SK-N-SH treated with all-trans-retinoic acid at 6 μM for 48 hours (cell line): ENCODE data around the gene PLCH2.

Source experiments
- ATAC-seq: fragments of 200-7000 bp; cut with Tn5 transposase; 3 replicates; pipeline ENCODE4 v1.9.1; 2020; ENCODE audit warnings: mild to moderate bottlenecking, moderate library complexity
- ARNTL ChIP-seq: fragments of 450-650 bp; formaldehyde crosslinking; IDR thresholded peaks from 2 replicates; pipeline ENCODE4 v1.5.0; 2020; ENCODE audit warnings: low read depth, mild to moderate bottlenecking, moderate library complexity, borderline replicate concordance
- BACH2 ChIP-seq: fragments of 250-450 bp; sonication (Bioruptor Pico); IDR thresholded peaks from 2 replicates; pipeline ENCODE4 v1.9.0; 2021; ENCODE audit warnings: mild to moderate bottlenecking, borderline replicate concordance
- CSDC2 ChIP-seq: fragments of 250-450 bp; sonication (Bioruptor Pico); IDR thresholded peaks from 2 replicates; pipeline ENCODE4 v1.5.0; 2020; ENCODE audit warnings: mild to moderate bottlenecking, moderate library complexity
- CSRNP3 ChIP-seq: fragments of 250-450 bp; sonication (Bioruptor Pico); IDR thresholded peaks from 2 replicates; pipeline ENCODE4 v1.5.1; 2021; ENCODE audit warnings: mild to moderate bottlenecking, moderate library complexity
- ESRRG ChIP-seq: fragments of 250-450 bp; sonication (Bioruptor Pico); IDR thresholded peaks from 2 replicates; pipeline ENCODE4 v1.6.1; 2021; ENCODE audit warnings: mild to moderate bottlenecking
- GLIS3 ChIP-seq: fragments of 250-450 bp; sonication (Bioruptor Pico); IDR thresholded peaks from 2 replicates; pipeline ENCODE4 v1.5.0; 2020; ENCODE audit warnings: mild to moderate bottlenecking, moderate library complexity
- ISL1 ChIP-seq: fragments of 250-450 bp; sonication (Bioruptor Pico); IDR thresholded peaks from 2 replicates; pipeline ENCODE4 v2.1.2; 2022; ENCODE audit warnings: mild to moderate bottlenecking, moderate library complexity
- OSR1 ChIP-seq: fragments of 250-450 bp; sonication (Bioruptor Pico); IDR thresholded peaks from 2 replicates; pipeline ENCODE4 v1.8.0; 2022; ENCODE audit warnings: moderate library complexity, mild to moderate bottlenecking, inconsistent platforms
- POU6F1 ChIP-seq: fragments of 250-450 bp; sonication (Bioruptor Pico); IDR thresholded peaks from 2 replicates; pipeline ENCODE4 v1.8.0; 2021; ENCODE audit warnings: low read depth, mild to moderate bottlenecking, moderate library complexity, borderline replicate concordance
- PPARA ChIP-seq: fragments of 250-450 bp; sonication (Bioruptor Pico); IDR thresholded peaks from 2 replicates; pipeline ENCODE4 v1.5.0; 2020; ENCODE audit warnings: mild to moderate bottlenecking, borderline replicate concordance
- RARB ChIP-seq: fragments of 250-450 bp; sonication (Bioruptor Pico); IDR thresholded peaks from 2 replicates; pipeline ENCODE4 v1.8.0; 2021; ENCODE audit warnings: mild to moderate bottlenecking, moderate library complexity
- SNAI2 ChIP-seq: fragments of 250-450 bp; sonication (Bioruptor Pico); IDR thresholded peaks from 2 replicates; pipeline ENCODE4 v1.5.0; 2020; ENCODE audit warnings: mild to moderate bottlenecking, moderate library complexity
- TCF4 ChIP-seq: fragments of 250-450 bp; sonication (Bioruptor Pico); IDR thresholded peaks from 2 replicates; pipeline ENCODE4 v1.8.0; 2021; ENCODE audit warnings: mild to moderate bottlenecking, moderate library complexity, borderline replicate concordance
- ZC3H10 ChIP-seq: fragments of 250-450 bp; sonication (Bioruptor Pico); IDR thresholded peaks from 2 replicates; pipeline ENCODE4 v1.5.1; 2021; ENCODE audit warnings: mild to moderate bottlenecking, moderate library complexity
- ZFP3 ChIP-seq: fragments of 250-450 bp; sonication (Bioruptor Pico); IDR thresholded peaks from 2 replicates; pipeline ENCODE4 v1.5.0; 2020; ENCODE audit warnings: mild to moderate bottlenecking, moderate library complexity
- ZFP30 ChIP-seq: fragments of 450-650 bp; formaldehyde crosslinking; IDR thresholded peaks from 2 replicates; pipeline ENCODE4 v1.5.0; 2022; ENCODE audit warnings: mild to moderate bottlenecking, moderate library complexity
- ZNF70 ChIP-seq: fragments of 450-650 bp; formaldehyde crosslinking; IDR thresholded peaks from 2 replicates; pipeline ENCODE4 v1.5.0; 2020; ENCODE audit warnings: mild to moderate bottlenecking, moderate library complexity
- ZNF8 ChIP-seq: fragments of 450-650 bp; formaldehyde crosslinking; IDR thresholded peaks from 2 replicates; pipeline ENCODE4 v1.5.0; 2020; ENCODE audit warnings: mild to moderate bottlenecking, moderate library complexity
- TF ChIP-seq, protein P1 (sequence below): fragments of 250-450 bp; sonication (Bioruptor Pico); IDR thresholded peaks from 2 replicates; pipeline ENCODE4 v1.5.0; 2020; ENCODE audit warnings: mild to moderate bottlenecking, moderate library complexity
- TF ChIP-seq, protein P2 (sequence below): fragments of 250-450 bp; sonication (Bioruptor Pico); IDR thresholded peaks from 2 replicates; pipeline ENCODE4 v1.5.1; 2020; ENCODE audit warnings: low read depth, mild to moderate bottlenecking, moderate library complexity

The PLCH2 gene

DNA sequence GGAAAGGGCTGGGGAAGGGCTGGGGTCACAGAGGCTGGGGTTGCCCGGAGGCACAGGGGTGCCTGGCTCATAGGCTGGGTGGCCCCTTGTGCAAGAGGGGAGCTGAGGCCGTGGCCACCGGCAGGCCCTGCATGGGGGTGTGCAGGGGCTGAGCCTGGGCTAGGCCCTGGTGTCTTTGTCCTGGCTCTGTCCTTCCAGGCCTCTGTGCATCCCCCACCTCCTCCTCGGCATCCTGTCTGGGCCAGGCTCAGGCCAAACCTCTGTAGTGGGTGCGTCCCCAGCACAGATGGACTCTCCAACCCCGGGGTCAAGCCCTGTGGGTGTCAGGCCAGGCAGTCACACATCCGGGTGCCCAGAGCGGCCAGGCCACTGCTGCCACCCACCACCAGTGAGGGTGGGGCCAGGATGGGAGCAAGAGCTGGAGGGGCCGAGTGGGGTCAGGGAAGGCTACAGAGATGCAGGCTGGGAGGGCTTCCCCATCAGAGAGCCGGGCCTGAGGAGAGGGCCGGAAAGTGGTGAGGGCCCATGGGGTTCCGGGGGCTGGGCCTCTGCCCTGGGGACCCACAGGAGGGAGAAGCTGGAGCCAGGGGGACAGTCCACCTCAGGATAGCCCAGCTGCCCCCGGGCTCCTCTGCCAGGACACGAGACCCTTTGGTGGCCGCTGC lies 30.9 kb downstream of the PLCH2 start:
- TF ChIP-seq ZNF70 (CRISPR knock-in tag) (no peak), ZC3H10 (CRISPR knock-in tag) (no peak), PPARA (CRISPR knock-in tag) (no peak), ZFP30 (CRISPR knock-in tag) (no peak), OSR1 (no peak), RARB (CRISPR knock-in tag) (no peak), ARNTL (CRISPR knock-in tag) (no peak), ESRRG (CRISPR knock-in tag) (no peak), POU6F1 (CRISPR knock-in tag) (no peak), CSRNP3 (CRISPR knock-in tag) (no peak), TCF4 (no peak), GLIS3 (no peak), ISL1 (CRISPR knock-in tag) (no peak), CSDC2 (no peak)
- ATAC-seq = peak; percentile 3; the same call in 1 of the 3 replicates

DNA sequence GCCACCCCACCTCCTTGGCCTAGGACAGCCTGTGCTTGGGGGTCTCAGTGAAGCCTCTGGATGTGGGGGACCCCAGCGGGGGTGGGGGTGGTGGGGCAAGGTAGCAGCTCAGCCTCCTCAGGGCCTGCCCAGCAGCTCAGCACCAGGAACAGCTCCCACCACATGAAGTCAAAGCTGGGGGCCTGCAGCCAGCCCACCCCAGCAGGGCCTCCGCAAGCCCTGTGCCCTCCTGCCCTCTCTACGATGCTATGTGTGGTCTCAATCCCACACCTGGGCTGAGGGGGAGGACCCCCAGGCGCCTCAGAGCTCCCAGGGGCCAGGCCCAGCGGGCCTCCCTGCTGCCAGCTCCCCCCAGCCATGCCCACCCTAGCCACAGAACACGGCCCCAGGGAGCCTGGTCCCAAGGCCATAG lies 31.7 kb downstream of the PLCH2 start:
- no peak for ATAC-seq
- TF ChIP-seq CSDC2 (no peak), GLIS3 (no peak), ISL1 (CRISPR knock-in tag) (no peak), BACH2 (CRISPR knock-in tag) (no peak), ZNF8 (CRISPR knock-in tag) (no peak), CSRNP3 (CRISPR knock-in tag) (no peak)
- TF ChIP-seq, protein P1, sequence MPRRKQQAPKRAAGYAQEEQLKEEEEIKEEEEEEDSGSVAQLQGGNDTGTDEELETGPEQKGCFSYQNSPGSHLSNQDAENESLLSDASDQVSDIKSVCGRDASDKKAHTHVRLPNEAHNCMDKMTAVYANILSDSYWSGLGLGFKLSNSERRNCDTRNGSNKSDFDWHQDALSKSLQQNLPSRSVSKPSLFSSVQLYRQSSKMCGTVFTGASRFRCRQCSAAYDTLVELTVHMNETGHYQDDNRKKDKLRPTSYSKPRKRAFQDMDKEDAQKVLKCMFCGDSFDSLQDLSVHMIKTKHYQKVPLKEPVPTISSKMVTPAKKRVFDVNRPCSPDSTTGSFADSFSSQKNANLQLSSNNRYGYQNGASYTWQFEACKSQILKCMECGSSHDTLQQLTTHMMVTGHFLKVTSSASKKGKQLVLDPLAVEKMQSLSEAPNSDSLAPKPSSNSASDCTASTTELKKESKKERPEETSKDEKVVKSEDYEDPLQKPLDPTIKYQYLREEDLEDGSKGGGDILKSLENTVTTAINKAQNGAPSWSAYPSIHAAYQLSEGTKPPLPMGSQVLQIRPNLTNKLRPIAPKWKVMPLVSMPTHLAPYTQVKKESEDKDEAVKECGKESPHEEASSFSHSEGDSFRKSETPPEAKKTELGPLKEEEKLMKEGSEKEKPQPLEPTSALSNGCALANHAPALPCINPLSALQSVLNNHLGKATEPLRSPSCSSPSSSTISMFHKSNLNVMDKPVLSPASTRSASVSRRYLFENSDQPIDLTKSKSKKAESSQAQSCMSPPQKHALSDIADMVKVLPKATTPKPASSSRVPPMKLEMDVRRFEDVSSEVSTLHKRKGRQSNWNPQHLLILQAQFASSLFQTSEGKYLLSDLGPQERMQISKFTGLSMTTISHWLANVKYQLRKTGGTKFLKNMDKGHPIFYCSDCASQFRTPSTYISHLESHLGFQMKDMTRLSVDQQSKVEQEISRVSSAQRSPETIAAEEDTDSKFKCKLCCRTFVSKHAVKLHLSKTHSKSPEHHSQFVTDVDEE (CRISPR knock-in tag) = no peak

- ATAC-seq = no peak
- TF ChIP-seq, protein P2, sequence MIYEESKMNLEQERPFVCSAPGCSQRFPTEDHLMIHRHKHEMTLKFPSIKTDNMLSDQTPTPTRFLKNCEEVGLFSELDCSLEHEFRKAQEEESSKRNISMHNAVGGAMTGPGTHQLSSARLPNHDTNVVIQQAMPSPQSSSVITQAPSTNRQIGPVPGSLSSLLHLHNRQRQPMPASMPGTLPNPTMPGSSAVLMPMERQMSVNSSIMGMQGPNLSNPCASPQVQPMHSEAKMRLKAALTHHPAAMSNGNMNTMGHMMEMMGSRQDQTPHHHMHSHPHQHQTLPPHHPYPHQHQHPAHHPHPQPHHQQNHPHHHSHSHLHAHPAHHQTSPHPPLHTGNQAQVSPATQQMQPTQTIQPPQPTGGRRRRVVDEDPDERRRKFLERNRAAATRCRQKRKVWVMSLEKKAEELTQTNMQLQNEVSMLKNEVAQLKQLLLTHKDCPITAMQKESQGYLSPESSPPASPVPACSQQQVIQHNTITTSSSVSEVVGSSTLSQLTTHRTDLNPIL (CRISPR knock-in tag) = no peak
- TF ChIP-seq ISL1 (CRISPR knock-in tag) = no peak
- TF ChIP-seq GLIS3 = no peak
Measured at GRCh38 chr1:2508180-2508579, 32.1 kb downstream of the PLCH2 start.

DNA sequence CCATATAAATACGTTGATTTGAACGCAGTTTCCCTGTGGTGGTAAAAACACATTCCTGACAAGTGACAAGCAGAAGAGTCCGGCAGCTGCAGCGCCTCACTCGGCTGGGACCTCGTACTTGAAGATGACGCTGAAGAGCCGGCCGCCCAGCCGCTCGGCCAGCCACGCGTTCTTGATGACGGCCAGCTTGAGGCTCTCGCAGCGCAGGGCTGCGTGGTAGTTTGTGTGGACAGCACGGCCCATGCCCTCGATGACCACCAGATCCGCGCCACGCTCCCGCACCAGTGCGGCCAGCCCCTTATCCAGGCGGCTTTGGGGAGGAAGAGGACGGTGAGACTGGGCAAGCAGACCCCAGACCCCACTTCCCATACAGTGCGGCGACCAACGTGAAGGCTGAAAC lies 32.7 kb downstream of the PLCH2 start:
- no peak for ATAC-seq
- TF ChIP-seq ZC3H10 (CRISPR knock-in tag) = no peak
- TF ChIP-seq CSDC2 = no peak
- TF ChIP-seq POU6F1 (CRISPR knock-in tag) = no peak
- TF ChIP-seq PPARA (CRISPR knock-in tag) = no peak
- no peak for TF ChIP-seq OSR1
- TF ChIP-seq CSRNP3 (CRISPR knock-in tag) = no peak
- no peak for TF ChIP-seq SNAI2 (CRISPR knock-in tag)
- TF ChIP-seq ZNF8 (CRISPR knock-in tag) = no peak
- no peak for TF ChIP-seq ZFP3 (CRISPR knock-in tag)
- TF ChIP-seq, protein P1 (CRISPR knock-in tag) = no peak
